Central memory CD8-positive, alpha-beta T cell (primary cell): ENCODE measurements around the gene DNAJC15.
"Not testable (repeated sequence)": the region's sequence is repeated elsewhere in the genome, so short reads cannot be mapped to it uniquely, and the experiment has no call there.

Source experiments
- ATAC-seq: fragments of 150-1000 bp; cut with Tn5 transposase; replicated peaks from 2 replicates; pipeline ENCODE4 v1.10.0; 2022; ENCODE audit warnings: mild to moderate bottlenecking, moderate FRiP score, moderate number of reproducible peaks; ENCODE audit not compliant: poor library complexity, severe bottlenecking; ENCODE audit errors: extremely low read depth
- DNase-seq, 2 donors: peaks; one replicate each; pipeline ENCODE4 v3.0.0; 2021; ENCODE audit warnings: low spot score in 2 of 2
- H3K27ac Mint-ChIP-seq: one replicate; pipeline ENCODE4 v1.8.0; 2022; ENCODE audit warnings: low read depth, mild to moderate bottlenecking, moderate library complexity, mixed read lengths
- H3K27me3 Mint-ChIP-seq: one replicate; pipeline ENCODE4 v1.8.0; 2022; ENCODE audit warnings: mixed read lengths
- H3K36me3 Mint-ChIP-seq: one replicate; pipeline ENCODE4 v1.8.0; 2022; ENCODE audit warnings: mild to moderate bottlenecking, moderate library complexity, mixed read lengths; ENCODE audit not compliant: insufficient read depth
- H3K4me1 Mint-ChIP-seq: one replicate; pipeline ENCODE4 v1.8.0; 2022; ENCODE audit warnings: mixed read lengths
- H3K4me3 Mint-ChIP-seq: one replicate; pipeline ENCODE4 v1.8.0; 2022; ENCODE audit warnings: mild to moderate bottlenecking, moderate library complexity, mixed read lengths
- H3K9me3 Mint-ChIP-seq: one replicate; pipeline ENCODE4 v1.8.0; 2022; ENCODE audit warnings: mixed read lengths

DNAJC15 gene

DNA sequence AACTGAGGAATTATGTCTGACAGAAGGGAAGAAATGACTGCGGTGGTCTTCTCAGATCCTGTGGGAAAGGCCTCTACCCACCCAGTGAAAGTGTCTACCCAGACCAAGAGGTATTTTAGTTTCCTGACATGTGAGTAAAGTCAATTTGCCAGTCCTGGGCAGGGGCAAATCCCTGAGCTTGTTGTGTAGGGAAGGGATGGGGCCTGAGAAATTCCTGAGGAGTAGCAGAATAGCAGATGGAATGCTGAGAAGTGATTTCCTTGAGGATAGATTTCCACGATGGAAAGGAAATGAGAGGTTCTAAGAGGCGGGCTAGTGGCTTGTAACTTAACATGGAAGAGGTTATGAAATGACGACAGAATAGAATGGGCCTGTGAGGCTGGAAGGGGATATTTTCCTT is 37.4 kb downstream of the DNAJC15 start:
- not testable (repeated sequence) for ATAC-seq, H3K27me3 Mint-ChIP-seq, DNase-seq, H3K9me3 Mint-ChIP-seq, H3K27ac Mint-ChIP-seq, H3K4me3 Mint-ChIP-seq, H3K36me3 Mint-ChIP-seq
- H3K4me1 Mint-ChIP-seq, result peaks cover 30% of the 10 kb centered on the region

DNA sequence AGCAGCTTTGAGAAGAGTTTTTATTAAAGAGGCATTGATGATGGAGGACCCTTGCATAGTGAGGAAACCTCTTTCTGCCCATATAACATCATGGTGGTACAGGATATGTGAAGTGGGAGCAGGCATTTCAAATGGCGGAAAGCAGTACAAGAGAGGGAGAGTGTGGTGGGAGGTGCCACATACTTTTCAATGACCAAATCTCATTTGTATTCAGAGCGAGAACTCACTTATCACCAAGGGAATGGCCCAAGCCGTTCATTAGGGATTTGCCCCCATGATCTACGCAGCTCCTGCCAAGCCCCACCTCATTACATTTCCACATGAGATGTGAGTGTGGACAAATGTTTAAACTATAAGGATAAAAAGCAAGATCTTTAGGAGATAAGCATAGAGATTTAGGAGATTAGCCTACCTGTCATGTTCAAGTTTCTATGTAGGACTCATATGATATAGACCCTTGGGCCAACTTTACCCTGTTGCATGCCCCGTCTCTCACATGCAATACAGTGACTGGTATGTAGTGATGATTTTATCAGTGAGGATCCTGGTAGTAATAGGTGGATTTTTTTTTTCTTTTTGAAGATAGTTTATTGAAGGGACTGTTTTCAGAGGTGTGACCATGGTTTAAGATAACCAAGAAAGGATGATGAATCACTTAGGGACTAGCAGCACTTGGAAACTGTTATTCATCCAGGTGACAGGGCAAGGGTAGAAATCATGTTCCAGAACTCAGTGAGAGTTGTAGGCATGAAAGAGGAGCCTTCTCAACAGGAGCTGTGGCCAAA is 38.3 kb downstream of the DNAJC15 start:
- Mint-ChIP-seq H3K27ac (no peak overlapping the region), H3K4me1 (peaks cover 25% of the 10 kb centered on the region), H3K9me3 (no peaks in the 10 kb centered on the region), H3K27me3 (no peaks in the 10 kb centered on the region), H3K36me3 (peaks cover 7% of the 10 kb centered on the region), H3K4me3 (no peak overlapping the region)
- no peak for DNase-seq
- no peak for ATAC-seq

DNA sequence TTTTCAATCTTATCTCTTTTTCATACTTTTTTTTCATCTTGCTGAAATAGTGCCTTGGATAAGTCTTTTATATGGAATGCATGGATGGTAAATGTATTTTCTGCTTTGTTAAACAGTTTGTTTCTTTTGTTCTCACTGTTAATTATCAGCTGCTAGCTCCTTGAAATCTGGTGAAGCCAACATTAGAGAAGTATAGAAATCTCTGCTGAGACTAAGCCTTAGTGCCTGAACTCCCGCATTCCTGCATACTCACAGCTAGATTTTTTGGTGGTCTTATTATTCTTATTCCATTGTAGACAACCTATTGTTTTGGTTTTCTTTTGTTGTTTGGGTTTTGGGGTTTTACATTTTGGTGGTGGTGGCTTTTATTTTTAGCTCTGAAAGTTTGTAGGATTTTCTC is 48.4 kb downstream of the DNAJC15 start:
- Mint-ChIP-seq H3K36me3 (peaks cover 2% of the 10 kb centered on the region), H3K9me3 (no peaks in the 10 kb centered on the region), H3K27ac (no peak overlapping the region), H3K4me3 (no peak overlapping the region), H3K27me3 (no peaks in the 10 kb centered on the region), H3K4me1 (peaks cover 18% of the 10 kb centered on the region)
- DNase-seq (no peak), ATAC-seq (no peak)

DNA sequence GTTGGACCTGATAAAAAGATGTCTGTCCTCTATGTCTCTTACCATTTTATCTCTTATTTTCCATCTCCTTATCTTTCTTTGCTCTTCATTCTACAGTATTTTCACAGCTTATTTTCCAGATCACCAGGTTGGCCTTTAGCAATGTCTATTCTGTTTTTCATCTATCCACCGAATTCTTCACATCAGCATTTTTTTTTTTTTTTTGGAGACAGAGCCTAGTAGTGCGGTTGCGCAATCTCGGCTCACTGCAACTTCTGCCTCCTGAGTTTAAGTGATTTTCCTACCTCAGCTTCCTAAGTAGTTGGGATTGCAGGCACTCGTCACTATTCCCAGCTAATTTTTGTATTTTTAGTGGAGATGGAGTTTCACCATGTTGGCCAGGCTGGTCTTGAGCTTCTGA is 49.0 kb downstream of the DNAJC15 start:
- Mint-ChIP-seq H3K4me1 (peaks cover 22% of the 10 kb centered on the region), H3K9me3 (no peaks in the 10 kb centered on the region), H3K27me3 (no peaks in the 10 kb centered on the region), H3K36me3 (peaks cover 2% of the 10 kb centered on the region), H3K4me3 (no peak overlapping the region), H3K27ac (no peak overlapping the region)
- DNase-seq, result no peak
- no peak for ATAC-seq

DNA sequence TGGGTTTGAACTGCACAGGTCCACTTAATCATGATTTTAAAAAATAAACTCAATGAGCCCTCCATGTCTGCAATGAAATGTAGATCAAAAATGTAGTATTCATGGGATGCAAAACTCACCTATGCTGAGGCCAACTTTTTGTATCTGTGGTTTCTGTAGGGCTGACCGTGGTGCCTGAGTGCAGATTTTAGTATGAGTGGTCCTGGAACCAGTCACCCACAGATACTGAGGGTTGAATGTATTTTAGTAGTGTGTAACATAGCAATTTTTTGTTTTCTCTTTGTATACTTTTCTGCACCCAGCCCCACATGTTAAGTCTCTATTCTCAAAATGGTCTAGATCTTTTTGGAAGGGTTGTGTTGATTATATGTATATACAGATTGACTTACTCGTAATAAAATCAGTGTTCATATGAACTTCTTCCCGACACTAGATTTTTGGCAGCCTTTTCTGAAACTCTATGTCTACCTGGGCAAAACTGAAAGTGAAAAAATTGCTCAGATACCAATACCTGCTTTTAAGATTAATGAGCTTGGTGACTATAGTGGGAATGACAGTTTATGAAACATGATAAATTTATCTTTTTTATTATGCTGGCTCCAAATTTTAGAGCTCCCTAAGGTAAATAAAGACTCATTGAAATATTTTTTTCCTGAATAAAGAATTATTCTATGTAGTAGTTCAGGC is 51.6 kb downstream of the DNAJC15 start:
- peaks cover 22% of the 10 kb centered on the region for H3K4me1 Mint-ChIP-seq
- H3K27ac Mint-ChIP-seq, result no peak overlapping the region
- ATAC-seq (no peak), DNase-seq (no peak)
- no peaks in the 10 kb centered on the region for H3K9me3 Mint-ChIP-seq
- H3K27me3 Mint-ChIP-seq, result no peaks in the 10 kb centered on the region
- H3K36me3 Mint-ChIP-seq, result peaks cover 2% of the 10 kb centered on the region
- H3K4me3 Mint-ChIP-seq, result peak overlapping the region; percentile 46

DNA sequence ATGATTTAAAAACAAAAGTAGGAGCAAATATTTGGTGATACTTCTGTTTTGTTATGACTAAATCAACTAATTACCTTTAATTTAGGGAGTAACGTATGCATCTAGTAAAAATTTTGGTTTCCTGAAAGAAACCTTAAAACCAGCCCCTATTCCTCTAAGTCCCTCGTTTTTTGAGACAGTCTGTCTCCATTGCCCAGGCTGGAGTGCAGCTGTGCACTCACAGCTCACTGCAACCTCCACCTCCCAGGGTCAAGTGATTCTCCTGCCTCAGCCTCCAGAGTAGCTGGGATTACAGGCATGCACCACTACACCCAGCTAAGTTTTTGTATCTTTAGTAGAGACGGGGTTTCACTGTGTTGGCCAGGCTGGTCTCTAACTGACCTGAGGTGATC is 52.1 kb downstream of the DNAJC15 start:
- H3K4me3 Mint-ChIP-seq, result peak overlapping the region; percentile 56
- not testable (repeated sequence) for DNase-seq
- peaks cover 22% of the 10 kb centered on the region for H3K4me1 Mint-ChIP-seq

DNA sequence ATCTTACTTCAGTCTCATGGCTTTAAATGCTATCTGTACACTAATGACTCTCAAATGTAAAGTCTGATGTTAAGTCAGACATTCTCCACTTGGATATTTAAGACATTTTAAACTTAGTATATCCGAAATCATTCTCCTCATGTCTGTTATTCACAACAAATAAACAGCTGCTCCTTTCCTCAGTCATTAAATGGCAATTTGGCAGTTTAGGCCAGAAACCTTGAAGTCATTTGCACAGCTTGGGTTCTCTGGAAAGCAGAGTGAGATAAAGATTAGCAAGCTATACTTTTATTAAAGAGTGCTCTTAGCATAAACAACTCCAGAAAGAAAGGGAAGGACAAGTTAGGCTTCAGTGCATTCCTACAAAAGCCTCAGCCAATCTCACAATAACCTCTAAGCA is 53.7 kb downstream of the DNAJC15 start:
- Mint-ChIP-seq H3K36me3 (peaks cover 3% of the 10 kb centered on the region), H3K9me3 (no peaks in the 10 kb centered on the region), H3K27ac (no peak overlapping the region), H3K27me3 (no peaks in the 10 kb centered on the region), H3K4me3 (no peak overlapping the region), H3K4me1 (peaks cover 18% of the 10 kb centered on the region)
- DNase-seq (no peak), ATAC-seq (no peak)

More for the DNA sequence above, 52.1 kb downstream of the DNAJC15 start:
- not testable (repeated sequence) for ATAC-seq, H3K36me3 Mint-ChIP-seq, H3K27me3 Mint-ChIP-seq, H3K9me3 Mint-ChIP-seq
- peak overlapping the region; percentile 86 for H3K27ac Mint-ChIP-seq

DNA sequence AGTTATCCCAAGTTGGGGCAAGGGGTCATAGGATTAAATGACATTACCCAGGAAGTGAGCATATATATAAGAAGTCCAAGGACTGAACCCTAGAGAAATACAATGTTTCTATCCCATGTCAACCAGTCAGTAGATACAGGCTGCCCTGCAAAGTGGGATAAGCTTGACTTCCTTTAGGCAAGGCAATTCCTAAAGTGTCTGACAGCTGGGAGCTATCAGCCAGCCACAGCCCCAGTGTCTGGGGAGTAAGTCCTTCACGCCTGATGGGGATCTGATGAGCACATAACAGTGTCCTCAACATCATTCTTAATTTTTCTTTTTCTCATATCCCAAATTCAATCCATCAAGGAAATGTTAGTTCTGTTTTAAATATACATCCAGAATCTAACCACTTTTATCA is 54.1 kb downstream of the DNAJC15 start:
- peaks cover 15% of the 10 kb centered on the region for H3K4me1 Mint-ChIP-seq
- H3K27ac Mint-ChIP-seq, result no peak overlapping the region
- no peaks in the 10 kb centered on the region for H3K9me3 Mint-ChIP-seq
- H3K4me3 Mint-ChIP-seq, result no peak overlapping the region
- ATAC-seq, result no peak
- no peaks in the 10 kb centered on the region for H3K27me3 Mint-ChIP-seq
- H3K36me3 Mint-ChIP-seq, result peaks cover 2% of the 10 kb centered on the region
- no peak for DNase-seq

DNA sequence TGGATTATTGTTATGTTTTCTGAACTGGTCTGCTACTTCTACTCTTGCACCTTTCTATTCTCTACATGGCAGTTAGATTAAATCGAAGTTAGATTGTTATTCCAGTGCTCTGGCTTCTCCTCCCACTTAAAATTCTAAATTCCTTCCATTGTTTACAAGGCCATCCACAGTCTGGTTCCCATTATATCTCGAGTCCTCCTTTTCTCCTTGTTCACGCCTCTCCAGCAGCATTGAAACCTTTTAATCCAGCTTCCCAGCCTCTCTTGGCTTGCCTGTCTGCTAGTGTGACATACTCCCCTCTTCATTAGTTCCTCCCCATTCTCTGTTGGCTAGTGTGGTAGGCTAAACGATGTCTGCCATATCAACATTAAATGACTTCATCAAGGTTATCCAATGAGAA is 54.5 kb downstream of the DNAJC15 start:
- ATAC-seq, result no peak
- H3K27ac Mint-ChIP-seq, result no peak overlapping the region
- no peaks in the 10 kb centered on the region for H3K9me3 Mint-ChIP-seq
- H3K4me1 Mint-ChIP-seq, result peaks cover 15% of the 10 kb centered on the region
- DNase-seq, result no peak
- H3K36me3 Mint-ChIP-seq, result peaks cover 2% of the 10 kb centered on the region
- no peak overlapping the region for H3K4me3 Mint-ChIP-seq
- H3K27me3 Mint-ChIP-seq, result no peaks in the 10 kb centered on the region

DNA sequence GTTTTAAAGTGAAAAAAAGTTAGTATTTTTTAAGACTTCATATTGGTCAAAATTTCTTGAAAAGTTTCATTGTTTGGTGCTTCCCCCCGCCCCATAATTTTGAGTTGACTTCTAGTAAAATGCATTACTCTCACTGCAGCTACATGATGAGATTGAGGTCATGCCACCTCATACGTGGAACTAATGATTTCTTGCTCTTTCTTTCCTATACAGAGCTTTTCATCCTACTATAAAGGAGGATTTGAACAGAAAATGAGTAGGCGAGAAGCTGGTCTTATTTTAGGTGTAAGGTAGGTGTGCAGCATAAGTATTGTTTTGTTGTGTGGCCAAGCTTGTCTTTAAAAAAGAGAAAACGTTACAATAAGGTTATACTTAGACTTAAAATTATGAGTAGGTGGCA is 55.0 kb downstream of the DNAJC15 start:
- ATAC-seq (no peak), DNase-seq (no peak)
- H3K9me3 Mint-ChIP-seq, result no peaks in the 10 kb centered on the region
- no peak overlapping the region for H3K4me3 Mint-ChIP-seq
- H3K36me3 Mint-ChIP-seq, result peaks cover 2% of the 10 kb centered on the region
- no peak overlapping the region for H3K27ac Mint-ChIP-seq
- H3K4me1 Mint-ChIP-seq, result peaks cover 15% of the 10 kb centered on the region
- H3K27me3 Mint-ChIP-seq, result no peaks in the 10 kb centered on the region

DNA sequence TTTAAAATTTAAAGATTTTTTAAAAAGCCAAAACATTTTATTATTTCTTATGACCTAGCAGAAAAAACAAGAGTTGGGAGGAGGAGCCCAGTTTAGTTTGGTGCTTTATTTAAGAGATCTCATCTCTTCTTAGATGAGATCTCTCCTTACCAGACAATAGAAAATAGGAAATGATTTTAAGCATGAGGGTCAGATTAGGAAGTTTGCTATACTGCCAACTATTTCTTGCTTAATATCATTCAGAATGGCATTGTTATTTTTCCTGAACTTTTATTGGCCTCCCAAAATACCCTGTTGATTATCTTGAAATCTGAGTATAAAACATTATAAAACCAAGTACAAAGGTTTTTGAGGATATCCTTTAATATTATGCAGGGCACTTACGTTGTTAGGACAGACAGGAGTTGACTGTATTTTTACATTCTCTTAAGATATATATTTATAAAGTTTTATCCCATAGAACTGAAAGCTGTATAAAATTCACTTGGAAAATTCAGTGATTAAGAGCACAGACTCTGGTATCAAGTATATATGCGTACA is 56.1 kb downstream of the DNAJC15 start:
- ATAC-seq (no peak), DNase-seq (no peak)
- Mint-ChIP-seq H3K4me3 (no peak overlapping the region), H3K4me1 (peaks cover 15% of the 10 kb centered on the region), H3K9me3 (no peaks in the 10 kb centered on the region), H3K27me3 (no peaks in the 10 kb centered on the region), H3K36me3 (peaks cover 2% of the 10 kb centered on the region), H3K27ac (no peak overlapping the region)

DNA sequence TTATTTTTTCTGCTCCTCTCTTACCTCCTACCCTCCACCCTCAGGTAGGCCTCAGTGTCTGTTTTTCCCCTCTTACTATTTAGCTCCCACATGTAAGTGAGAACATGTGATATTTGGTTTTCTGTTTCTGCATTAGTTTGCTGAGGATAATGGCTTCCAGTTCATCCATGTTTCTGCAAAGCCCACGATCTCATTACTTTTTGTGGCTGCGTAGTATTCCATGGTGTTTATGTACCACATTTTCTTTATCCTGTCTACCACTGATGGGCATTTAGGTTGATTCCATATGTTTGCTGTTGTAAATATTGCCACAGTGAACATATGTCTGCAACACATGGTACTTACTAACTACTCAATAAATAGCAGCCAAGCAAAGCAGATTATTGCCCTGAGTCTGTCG is 56.8 kb downstream of the DNAJC15 start:
- Mint-ChIP-seq H3K27me3 (no peaks in the 10 kb centered on the region), H3K4me1 (peaks cover 15% of the 10 kb centered on the region), H3K27ac (no peak overlapping the region), H3K9me3 (no peaks in the 10 kb centered on the region), H3K36me3 (peaks cover 2% of the 10 kb centered on the region), H3K4me3 (no peak overlapping the region)
- no peak for DNase-seq
- no peak for ATAC-seq

DNA sequence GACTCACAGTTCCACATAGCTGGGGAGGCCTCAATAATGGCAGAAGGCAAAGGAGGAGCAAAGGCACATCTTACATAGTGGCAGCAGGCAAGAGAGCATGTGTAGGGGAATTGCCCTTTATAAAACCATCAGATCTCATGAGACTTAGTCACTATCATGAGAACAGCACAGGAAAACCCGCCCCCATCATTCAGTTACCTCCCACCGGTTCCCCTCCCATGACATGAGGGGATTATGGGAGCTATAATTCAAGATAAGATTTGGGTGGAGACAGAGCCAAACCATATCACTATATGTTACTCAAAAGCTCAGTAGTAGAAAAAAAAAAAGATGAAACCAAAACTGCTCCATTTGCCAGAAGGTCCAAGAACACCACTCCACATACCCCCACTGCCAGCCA is 58.5 kb downstream of the DNAJC15 start:
- H3K4me3 Mint-ChIP-seq, result no peak overlapping the region
- H3K36me3 Mint-ChIP-seq, result peaks cover 2% of the 10 kb centered on the region
- ATAC-seq, result no peak
- H3K27me3 Mint-ChIP-seq, result no peaks in the 10 kb centered on the region
- H3K27ac Mint-ChIP-seq, result no peak overlapping the region
- H3K4me1 Mint-ChIP-seq, result peaks cover 7% of the 10 kb centered on the region
- H3K9me3 Mint-ChIP-seq, result no peaks in the 10 kb centered on the region
- no peak for DNase-seq
